ENCODE results near the gene ZNF580.

DNA sequence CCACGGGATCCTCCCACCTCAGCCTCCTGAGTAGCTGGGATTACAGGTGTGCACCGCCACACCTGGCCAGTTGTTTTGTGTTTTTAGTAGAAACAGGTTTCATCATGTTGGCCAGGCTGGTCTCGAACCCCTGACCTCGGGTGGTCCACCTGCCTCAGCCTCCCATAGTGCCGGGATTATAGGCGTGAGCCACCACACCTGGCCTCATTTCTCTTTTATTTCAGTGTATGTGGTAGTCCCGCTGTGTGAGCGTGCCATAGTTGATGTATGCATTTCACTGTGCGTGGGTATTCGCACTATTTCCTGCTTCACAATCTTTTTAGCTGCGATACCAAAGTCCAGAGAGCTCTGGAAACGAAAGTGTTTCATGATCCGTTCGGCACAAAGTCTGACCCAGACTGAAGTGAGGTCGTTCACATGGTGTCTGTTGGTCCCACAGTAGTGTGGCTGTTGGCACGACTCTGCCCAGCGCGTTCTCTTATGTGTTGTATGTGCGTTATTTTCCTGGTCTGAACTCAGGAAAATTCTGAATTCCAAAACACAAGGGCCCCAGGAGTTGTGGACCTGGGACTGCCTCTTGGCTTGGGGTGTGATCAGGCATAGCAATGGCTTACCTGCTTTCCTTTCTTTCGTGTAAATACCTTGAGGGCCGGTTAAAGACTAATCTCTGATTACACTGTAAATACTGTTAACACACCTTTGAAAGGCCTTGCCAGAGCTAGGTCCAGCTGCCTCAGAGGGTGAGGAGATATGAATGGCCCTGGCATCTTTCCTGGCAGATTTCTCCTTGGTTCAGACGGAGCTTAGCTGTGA lies 42.9 kb downstream of the ZNF580 start:
- TF ChIP-seq CTCF (IDR thresholded peaks at IDR 0.05) (no peak), POLR2A (IDR thresholded peaks at IDR 0.05) (no peak)

All from uterus (tissue), 2 donors.